NCI-H774 (cell line): Measurements from ENCODE around the gene USF2.

Source experiments
- DNase-seq: peaks from one replicate; lab custom pipeline; 2025; lab: John Stamatoyannopoulos, UW

USF2 gene

GRCh38 chr19:35318679-35319448 lies 50.1 kb downstream of the USF2 start:
- DNase-seq, result no peak

GRCh38 chr19:35320065-35320713 lies 51.4 kb downstream of the USF2 start:
- DNase-seq, result no peak

GRCh38 chr19:35321291-35321690 lies 52.5 kb downstream of the USF2 start:
- no peak for DNase-seq

GRCh38 chr19:35322014-35322413 lies 53.3 kb downstream of the USF2 start:
- DNase-seq, result no peak

GRCh38 chr19:35327642-35328041 lies 58.9 kb downstream of the USF2 start:
- DNase-seq, result no peak

- DNase-seq, result no peak
Observed at GRCh38 chr19:35328851-35329285, 60.1 kb downstream of the USF2 start, which contains the start of gene CD22. Gene CD22 (plus strand): TSS chr19:35329187. CDS start chr19:35332041, 2,854 bp downstream.

GRCh38 chr19:35329323-35329722 lies 60.6 kb downstream of the USF2 start:
- DNase-seq, result no peak
